Measurements from ENCODE around the gene AAK1.

Gene AAK1

DNA sequence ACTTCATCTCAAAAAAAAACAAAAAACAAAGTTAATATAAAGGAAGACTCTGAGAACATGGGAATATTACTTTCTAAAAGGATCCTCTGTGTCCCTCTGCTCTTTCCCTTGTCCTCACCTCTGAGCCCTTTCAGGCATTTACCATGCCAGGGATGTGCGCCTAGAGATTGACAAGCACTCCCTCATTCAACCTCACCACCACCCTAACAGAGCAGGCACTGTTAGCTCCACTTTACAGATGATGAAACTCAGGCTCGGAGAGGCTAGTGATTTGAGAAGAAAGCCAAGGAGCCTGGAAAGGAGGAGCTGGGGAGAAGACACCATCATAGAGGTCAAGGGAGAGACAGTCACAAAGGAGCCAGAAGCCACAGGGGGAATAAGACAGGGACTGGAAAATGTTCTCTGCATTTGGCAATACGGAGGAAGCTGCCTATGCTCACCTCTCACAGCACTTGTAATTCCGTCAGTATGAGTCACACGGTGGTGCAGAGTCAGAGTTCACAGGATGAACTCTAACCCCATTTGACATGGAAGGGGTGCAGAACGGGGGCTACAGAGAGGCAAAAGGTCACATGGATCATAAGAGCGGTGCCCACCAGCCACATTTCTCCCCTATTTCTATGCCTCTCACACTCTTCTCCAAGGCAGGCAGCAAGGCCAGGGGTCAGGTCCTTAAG, 104.5 kb downstream of the AAK1 start:
- DNase-seq (ENCODE audit: low spot score): no peak

- DNase-seq (ENCODE audit: low spot score): no peak
Measured at GRCh38 chr2:69538249-69538648, 105.3 kb downstream of the AAK1 start.

GRCh38 chr2:69535817-69536241, 107.7 kb downstream of the AAK1 start:
- no peak for DNase-seq (ENCODE audit: low spot score)

GRCh38 chr2:69531186-69531585, 112.4 kb downstream of the AAK1 start:
- DNase-seq (ENCODE audit: low spot score): no peak

- no peak for DNase-seq (ENCODE audit: low spot score)
Measured at GRCh38 chr2:69529480-69529879, 114.1 kb downstream of the AAK1 start.

- DNase-seq (ENCODE audit: low spot score): no peak
Measured at GRCh38 chr2:69525261-69525660, 118.3 kb downstream of the AAK1 start.

- DNase-seq (ENCODE audit: low spot score): no peak
Measured at GRCh38 chr2:69524799-69525198, 118.7 kb downstream of the AAK1 start.

DNA sequence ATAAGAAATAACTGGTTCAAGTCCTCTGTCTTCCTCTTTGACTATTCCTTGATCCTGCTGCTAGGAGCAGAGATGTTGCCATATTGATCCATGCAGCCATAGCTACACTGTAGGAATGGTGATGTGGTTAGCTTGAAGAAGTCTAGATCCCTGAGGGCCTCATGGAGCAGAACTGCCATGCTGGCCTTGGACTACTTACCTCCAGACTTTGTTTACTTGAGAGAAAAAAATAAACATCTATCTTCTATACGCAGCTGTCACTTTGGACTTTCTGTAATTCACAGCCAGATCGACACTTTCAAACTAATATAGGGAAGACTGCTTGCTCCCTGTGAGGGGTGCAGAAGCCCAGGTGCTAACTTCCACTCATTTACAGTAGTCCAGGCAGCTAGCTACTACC, 121.8 kb downstream of the AAK1 start:
- no peak for DNase-seq (ENCODE audit: low spot score)

DNA sequence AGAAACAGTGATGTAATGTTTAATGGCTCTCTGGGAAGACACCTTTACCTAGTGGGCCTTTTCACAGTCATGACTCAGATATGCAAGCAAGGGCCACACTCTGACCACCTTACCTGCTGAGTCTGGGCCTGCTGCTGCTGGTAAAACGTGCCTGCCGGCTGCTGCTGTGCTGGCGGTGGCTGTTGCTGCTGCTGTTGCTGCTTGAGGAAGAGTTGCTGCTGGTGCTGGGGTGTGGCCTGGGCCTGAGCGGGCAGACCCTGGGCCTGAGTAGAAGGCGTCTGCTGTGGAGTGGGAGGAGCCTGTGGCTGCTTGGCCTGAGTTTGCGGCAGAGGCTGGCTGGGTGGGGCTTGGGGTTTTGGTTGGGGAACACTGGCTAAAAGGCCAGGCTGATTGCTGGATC, 124.7 kb downstream of the AAK1 start:
- no peak for DNase-seq (ENCODE audit: low spot score)

- no peak for DNase-seq (ENCODE audit: low spot score)
Measured at GRCh38 chr2:69517410-69517809, 126.1 kb downstream of the AAK1 start.

DNA sequence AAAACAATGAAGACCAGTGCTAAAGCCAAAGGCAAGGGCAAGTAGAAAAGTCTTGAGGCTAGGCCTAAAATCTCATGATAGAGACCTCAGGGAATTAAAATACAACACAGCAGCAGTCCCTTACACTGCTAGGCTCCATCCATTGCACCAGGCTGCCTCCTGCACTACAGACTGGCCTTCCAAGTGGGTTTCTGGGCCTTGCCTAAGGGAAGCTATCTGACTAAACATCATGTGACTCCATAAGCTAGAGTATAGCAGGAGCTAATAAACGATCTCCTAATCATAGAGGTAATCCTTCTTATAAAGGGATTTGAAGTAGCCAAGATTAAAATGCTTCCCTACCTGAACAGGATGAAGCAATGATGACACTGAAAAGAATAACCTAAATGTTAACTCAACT, 128.7 kb downstream of the AAK1 start:
- DNase-seq (ENCODE audit: low spot score): no peak

DNA sequence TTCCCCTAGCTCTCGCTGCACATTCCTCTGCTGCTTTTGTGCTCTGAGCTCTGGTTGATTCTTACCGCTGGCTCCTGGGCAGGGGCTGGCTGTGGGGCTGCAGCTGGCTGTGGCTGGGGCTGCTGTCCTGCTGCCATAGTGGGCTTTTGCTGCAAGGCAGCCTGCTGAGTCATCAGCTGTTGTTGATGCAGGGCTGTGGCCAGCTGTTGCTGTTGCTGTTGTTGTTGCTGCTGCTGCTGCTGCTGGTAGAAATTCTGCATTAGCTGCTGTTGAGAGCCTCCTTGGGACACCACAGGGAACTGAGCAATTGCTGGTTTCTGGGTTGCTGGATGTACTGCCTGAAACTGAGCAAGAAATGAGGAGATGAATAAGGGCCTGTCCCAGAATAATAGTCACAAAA, 129.1 kb downstream of the AAK1 start:
- DNase-seq (ENCODE audit: low spot score): no peak

DNA sequence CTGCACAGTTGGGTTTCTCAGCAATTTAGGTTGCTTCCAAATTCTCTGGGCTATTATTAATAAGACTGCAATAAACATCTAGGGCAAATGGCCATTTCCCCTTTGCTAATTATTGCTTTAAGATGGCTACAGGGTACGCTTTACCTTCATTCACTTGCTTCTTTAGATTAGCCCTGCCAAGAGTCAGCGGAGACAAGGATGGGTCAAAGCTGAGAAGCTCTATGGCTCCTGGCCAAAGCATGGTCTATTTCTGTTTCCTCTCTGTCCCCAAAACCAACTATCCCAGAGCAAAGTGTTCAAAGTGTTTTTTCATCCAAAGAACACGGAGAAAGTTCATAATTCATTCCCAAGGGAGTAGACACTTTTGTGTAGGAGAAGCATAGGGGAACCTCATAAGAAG, 131.1 kb downstream of the AAK1 start:
- DNase-seq (ENCODE audit: low spot score): no peak

DNA sequence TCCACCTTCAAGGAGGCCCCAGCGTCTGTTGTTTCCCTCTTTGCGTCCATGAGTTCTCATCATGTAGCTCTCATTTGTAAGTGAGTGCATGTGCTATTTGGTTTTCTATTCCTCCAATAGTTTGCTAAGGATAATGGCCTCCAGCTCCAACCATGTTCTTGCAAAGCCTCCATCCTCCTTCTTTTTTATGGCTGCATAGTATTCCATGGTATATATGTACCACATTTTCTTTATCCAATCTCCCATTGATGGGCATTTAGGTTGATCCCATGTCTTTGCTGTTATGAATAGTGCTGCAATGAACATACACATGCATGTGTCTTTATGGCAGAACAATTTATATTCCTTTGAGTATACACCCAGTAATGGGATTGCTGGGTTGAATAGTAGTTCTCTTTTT, 133.3 kb downstream of the AAK1 start:
- no peak for DNase-seq (ENCODE audit: low spot score)

DNA sequence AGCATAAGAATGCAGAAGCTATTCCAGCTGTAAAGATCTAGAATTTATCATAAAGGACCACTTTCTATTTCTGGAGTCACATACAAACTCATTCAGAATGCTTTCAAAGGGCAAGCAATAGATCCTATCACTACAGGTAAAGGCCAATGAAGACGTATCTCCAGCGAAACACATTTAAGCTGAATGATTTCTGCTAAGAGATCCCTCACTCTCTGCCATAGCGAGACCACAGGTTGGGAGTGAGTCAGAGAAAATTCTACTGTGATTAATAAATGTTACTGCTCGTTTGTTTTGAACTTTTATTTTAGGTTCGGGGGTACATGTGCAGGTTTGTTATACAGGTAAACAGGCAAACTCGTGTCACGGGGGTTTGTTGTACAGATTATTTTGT, 133.8 kb downstream of the AAK1 start:
- no peak for DNase-seq (ENCODE audit: low spot score)

GRCh38 chr2:69509011-69509749, 134.4 kb downstream of the AAK1 start:
- no peak for DNase-seq (ENCODE audit: low spot score)

GRCh38 chr2:69505710-69506109, 137.8 kb downstream of the AAK1 start:
- no peak for DNase-seq (ENCODE audit: low spot score)

DNA sequence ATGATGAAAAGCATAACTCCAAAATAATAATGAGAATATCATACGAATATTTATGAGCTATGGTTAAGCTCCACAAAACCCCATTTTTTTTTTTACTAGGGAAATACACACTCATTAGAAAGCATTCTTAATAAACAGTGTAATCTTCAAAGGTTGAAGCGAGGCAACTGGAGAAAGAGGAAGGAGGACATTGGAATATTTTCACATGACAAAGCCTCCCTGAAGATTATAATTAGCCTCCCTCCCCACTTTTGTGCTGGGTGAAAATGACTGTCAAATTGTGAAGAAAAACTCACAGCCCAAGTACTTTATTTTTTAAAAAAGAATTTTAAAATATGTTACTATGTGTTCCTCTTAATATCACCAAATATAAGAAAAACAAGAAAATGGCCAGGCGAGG, 142.2 kb downstream of the AAK1 start:
- no peak for DNase-seq (ENCODE audit: low spot score)

- no peak for DNase-seq (ENCODE audit: low spot score)
Measured at GRCh38 chr2:69499966-69500365, 143.6 kb downstream of the AAK1 start.

- peak; percentile 46 for DNase-seq (ENCODE audit: low spot score)
Measured at GRCh38 chr2:69499242-69499641, 144.3 kb downstream of the AAK1 start.

GRCh38 chr2:69495861-69496260, 147.7 kb downstream of the AAK1 start:
- no peak for DNase-seq (ENCODE audit: low spot score)

DNA sequence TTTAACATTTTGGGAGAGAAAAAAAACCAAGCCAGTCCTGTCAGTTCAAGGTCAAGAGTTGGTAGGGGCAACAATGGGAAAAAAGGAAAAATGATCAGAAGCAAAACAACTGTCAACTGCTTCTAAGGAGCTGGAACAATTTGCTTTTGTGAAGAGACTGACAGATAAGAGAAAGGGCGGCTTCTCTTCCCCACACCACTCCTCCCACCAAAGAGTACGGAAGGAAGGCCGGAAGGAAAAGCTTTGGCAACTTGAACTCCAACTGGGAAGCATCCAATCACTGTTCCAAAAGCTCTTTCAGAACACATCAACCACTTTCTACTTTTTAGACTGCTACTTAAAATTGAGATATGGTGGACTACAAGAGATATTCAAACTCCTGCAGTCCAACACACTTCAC, 148.5 kb downstream of the AAK1 start:
- DNase-seq (ENCODE audit: low spot score): no peak

DNA sequence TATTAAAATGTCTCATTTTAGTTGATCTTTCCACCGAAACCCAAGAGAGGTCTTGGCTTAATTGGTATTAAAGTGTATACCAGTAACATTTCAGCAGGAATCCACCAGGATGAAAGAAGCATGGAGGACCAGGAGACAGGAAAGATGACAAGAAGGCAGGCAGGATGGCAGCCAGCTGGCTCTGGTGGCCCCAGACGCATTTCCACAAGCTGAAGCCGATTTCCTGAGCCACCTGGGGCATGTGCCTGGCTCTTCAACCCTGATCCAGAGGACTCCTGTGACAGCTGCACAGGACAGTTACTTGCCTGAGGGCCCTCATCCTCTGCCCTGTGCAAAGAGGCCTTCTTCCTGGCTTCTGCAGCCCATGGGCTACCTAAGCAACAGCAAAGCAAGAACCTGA, 149.4 kb downstream of the AAK1 start:
- DNase-seq (ENCODE audit: low spot score): no peak

DNA sequence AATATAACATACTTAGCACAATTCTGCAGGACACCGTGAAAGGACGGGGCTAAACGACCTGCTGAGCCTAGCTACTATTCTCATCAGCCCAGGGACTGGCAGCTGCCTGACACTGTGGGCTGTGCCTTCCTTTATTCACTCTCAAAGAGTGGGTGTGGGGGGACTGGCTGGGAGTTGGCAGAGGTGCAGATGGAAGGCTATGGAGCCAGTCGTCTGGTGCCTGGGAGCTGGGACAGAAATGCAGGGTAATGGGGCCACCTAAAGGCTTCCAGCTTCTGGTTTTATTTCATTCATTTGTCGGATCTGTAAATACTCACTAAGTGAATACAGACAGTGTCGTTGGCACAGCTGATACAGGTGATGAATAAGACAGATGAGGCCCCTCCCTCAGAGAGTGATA, 150.3 kb downstream of the AAK1 start:
- DNase-seq (ENCODE audit: low spot score): no peak

Data from germinal center (tissue), 1 donor.